ENCODE data around the gene STK32A.
"Not testable (repeated sequence)": the region's sequence is repeated elsewhere in the genome, so short reads cannot be mapped to it uniquely, and the experiment has no call there.

Gene STK32A

DNA sequence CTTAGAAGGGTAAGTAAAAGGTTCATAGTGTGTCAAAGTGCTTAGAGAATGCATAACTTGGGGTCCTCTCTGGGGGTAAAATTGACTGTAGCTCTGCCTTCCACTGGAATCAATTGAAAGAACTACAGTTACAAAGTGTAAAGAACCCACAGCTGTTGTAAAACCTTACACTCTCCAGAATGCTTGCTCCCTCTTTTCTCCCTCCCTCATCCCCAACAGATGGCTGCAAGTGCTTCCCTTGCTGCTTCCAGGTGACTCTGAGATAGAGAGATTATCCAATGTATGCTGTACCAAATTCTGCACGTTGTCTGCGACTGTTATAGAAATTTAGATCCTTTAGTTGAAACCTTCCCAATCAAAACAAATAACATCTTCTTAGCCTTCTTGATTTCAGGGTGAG is 126.0 kb downstream of the STK32A start:
- TF ChIP-seq, protein P1, sequence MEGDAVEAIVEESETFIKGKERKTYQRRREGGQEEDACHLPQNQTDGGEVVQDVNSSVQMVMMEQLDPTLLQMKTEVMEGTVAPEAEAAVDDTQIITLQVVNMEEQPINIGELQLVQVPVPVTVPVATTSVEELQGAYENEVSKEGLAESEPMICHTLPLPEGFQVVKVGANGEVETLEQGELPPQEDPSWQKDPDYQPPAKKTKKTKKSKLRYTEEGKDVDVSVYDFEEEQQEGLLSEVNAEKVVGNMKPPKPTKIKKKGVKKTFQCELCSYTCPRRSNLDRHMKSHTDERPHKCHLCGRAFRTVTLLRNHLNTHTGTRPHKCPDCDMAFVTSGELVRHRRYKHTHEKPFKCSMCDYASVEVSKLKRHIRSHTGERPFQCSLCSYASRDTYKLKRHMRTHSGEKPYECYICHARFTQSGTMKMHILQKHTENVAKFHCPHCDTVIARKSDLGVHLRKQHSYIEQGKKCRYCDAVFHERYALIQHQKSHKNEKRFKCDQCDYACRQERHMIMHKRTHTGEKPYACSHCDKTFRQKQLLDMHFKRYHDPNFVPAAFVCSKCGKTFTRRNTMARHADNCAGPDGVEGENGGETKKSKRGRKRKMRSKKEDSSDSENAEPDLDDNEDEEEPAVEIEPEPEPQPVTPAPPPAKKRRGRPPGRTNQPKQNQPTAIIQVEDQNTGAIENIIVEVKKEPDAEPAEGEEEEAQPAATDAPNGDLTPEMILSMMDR (IDR thresholded peaks at IDR 0.05; ENCODE audit: low read depth, low read length): no peak
- DNase-seq (ENCODE audit: extremely low read depth, low read depth): no peak

DNA sequence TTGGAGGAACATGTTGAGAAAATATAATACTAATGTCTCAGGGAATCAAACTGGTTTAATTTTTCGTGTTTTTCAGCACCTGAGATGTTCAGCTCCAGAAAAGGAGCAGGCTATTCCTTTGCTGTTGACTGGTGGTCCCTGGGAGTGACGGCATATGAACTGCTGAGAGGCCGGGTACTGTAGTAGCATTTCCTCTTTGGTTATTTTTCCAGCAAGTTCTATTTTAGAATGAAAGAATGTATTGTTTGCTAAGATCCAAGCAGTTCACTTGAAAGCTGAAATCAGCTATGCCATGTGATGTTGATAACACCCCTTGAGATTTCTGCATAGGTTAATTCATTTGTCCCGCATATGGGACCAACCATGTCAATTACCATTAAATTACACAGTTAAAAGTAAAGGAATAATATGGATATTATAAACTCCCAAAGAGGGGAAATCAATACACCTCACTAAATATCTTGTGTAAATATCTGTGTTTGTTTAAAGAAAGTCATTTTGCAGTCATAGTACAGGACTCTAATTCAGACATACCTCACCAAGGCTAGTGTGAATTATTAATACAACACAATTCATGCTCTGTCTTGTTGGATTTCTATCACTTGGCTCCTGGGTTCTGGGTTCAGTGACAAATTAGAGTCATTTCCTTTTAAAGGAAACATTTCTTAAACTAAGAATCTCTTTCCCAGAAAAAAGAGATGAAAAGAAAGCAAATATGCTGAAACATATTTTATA is 126.8 kb downstream of the STK32A start:
- DNase-seq (ENCODE audit: extremely low read depth, low read depth): no peak
- TF ChIP-seq, protein P1 (IDR thresholded peaks at IDR 0.05; ENCODE audit: low read depth, low read length): no peak

DNA sequence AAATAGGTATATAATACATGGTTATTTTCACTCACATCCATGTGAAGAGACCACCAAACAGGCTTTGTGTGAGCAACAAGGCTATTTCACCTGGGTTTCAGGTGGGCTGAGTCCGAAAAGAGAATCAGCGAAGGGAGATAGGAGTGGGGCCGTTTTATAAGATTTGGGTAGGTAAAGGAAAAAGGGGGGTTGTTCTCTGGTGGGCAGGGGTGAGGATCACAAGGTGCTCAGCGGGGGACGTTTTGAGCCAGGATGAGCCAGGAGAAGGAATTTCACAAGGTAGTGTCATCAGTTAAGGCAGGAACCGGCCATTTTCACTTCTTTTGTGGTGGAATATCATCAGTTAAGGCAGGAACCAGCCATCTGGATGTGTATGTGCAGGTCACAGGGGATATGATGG is 132.6 kb downstream of the STK32A start:
- DNase-seq (ENCODE audit: extremely low read depth, low read depth): not testable (repeated sequence)

DNA sequence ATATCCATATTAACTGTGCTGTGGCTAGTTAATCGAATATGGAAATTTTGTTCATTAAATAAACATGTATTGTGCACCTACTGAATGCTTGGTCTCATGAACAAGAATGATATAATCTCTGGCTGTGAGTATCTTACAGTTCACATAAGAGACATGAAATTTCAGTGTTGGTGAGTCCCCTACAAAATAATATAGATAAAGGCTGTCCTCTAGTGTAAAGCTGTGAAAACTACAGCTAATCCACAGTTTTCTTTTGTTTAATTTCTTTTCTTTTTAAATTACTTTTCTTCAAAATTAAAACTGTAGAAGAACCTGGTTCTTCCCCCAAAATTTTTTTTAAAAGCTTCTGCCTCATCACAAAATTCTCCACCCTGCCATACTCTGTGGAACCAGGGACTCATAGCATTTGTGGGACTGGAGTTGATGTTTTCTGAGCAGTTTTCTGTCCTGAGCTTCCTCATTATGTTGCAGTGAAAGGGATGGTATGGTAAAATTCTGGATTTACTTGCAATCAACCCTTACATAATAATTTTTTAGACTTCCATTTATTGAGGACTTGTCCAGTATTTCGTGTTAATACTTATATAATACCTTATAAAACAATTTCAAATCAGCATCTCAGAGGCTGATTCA is 135.0 kb downstream of the STK32A start:
- DNase-seq (ENCODE audit: extremely low read depth, low read depth): no peak
- TF ChIP-seq, protein P1 (IDR thresholded peaks at IDR 0.05; ENCODE audit: low read depth, low read length): peak; percentile 56

DNA sequence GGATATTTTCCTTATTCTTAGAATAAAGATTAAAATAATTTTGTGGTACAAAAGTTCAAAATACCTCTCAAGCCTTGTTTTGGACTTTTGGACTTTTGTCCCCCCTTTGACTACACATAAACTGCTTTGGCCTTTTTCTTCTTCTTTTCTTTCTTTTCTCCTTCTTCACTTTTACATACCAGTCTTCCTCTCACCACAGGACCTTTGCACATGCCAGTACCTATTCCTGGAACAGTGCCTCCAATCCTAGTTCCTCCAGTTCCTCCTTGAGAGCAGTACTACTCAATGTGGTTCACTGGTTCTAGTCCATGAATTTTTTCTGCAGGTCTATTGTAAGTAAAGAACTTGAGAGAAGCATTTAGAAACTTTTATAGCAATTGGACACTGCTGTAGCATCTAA is 136.5 kb downstream of the STK32A start:
- DNase-seq (ENCODE audit: extremely low read depth, low read depth): no peak
- TF ChIP-seq, protein P1 (IDR thresholded peaks at IDR 0.05; ENCODE audit: low read depth, low read length): no peak

DNA sequence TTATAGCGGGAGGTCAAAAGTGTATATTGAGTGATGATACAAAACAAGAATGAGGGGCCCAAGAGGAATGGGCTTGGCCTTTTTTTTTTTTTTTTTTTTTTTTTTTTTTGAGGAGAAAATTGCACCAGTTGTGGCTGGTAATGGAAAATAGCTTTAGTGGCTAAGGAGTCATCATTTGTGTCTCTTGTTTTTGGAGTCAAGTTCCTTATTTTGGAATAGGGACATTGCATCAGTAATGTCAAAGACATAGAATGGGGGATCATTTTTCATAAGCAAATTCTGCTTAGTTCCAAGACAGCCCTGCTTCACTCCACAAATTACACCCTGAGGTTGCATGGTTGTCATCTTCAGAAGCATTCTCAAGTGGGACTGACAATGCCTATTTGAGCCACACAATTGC is 137.4 kb downstream of the STK32A start:
- DNase-seq (ENCODE audit: extremely low read depth, low read depth): no peak
- TF ChIP-seq, protein P1 (IDR thresholded peaks at IDR 0.05; ENCODE audit: low read depth, low read length): no peak

DNA sequence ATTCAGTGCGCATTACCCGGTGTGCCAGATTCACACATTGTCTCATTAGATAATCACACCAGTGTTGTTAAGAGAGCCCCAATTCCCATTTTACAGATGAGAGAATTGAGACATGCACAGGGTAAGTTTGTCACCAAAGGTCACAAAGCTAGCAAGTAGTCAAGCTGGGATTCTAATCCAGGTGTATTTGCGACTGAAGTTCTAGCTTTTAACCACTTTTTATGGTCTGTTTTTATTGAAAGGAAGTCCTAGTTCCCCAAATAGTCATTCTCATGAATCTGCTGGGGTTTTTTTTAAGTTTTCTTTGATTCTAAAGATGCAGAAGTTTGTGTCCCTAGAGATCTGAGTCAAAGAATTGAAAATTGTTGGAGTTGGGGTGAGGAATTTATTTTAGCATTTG is 138.5 kb downstream of the STK32A start:
- no peak for DNase-seq (ENCODE audit: extremely low read depth, low read depth)
- TF ChIP-seq, protein P1 (IDR thresholded peaks at IDR 0.05; ENCODE audit: low read depth, low read length): no peak

Measured in AG09319 (cell line).